Ramos (cell line): ENCODE results near the gene VMP1.
"Not testable (repeated sequence)": the region's sequence is repeated elsewhere in the genome, so short reads cannot be mapped to it uniquely, and the experiment has no call there.

Source experiments
- in situ Hi-C: fragments of 300-500 bp; cut with MboI; formaldehyde crosslinking; loops from one replicate; pipeline ENCODE4 v1.14.3; 2022; ENCODE audit warnings: low sequenced_read_pairs; ENCODE audit not compliant: unreplicated experiment

VMP1 gene

GRCh38 chr17:59832883-59833379 is 125.5 kb downstream of the VMP1 start:
- in situ Hi-C loops, result no loop called here

- in situ Hi-C loops, result no loop called here
Observed at GRCh38 chr17:59837308-59838051, 130.0 kb downstream of the VMP1 start.

- in situ Hi-C loops, result no loop called here
Observed at GRCh38 chr17:59838052-59838916, 130.8 kb downstream of the VMP1 start.

- in situ Hi-C loops, result no loop called here
Observed at GRCh38 chr17:59839651-59840328, 132.3 kb downstream of the VMP1 start.

- in situ Hi-C loops, result no loop called here
Observed at GRCh38 chr17:59840329-59841090, 133.1 kb downstream of the VMP1 start.

GRCh38 chr17:59841091-59841881 is 133.8 kb downstream of the VMP1 start:
- in situ Hi-C loops, result not testable (repeated sequence)

- in situ Hi-C loops, result not testable (repeated sequence)
Observed at GRCh38 chr17:59841882-59842263, 134.4 kb downstream of the VMP1 start.

GRCh38 chr17:59842901-59843652 is 135.6 kb downstream of the VMP1 start:
- in situ Hi-C loops, result no loop called here

GRCh38 chr17:59844884-59845594 is 137.6 kb downstream of the VMP1 start:
- in situ Hi-C loops, result no loop called here

- in situ Hi-C loops, result no loop called here
Observed at GRCh38 chr17:59845595-59846393, 138.3 kb downstream of the VMP1 start.

GRCh38 chr17:59846394-59847165 is 139.1 kb downstream of the VMP1 start:
- in situ Hi-C loops, result no loop called here

GRCh38 chr17:59848385-59848668 is 140.9 kb downstream of the VMP1 start:
- in situ Hi-C loops, result no loop called here

- in situ Hi-C loops, result no loop called here
Observed at GRCh38 chr17:59848778-59849177, 141.3 kb downstream of the VMP1 start.

GRCh38 chr17:59850311-59850710 is 142.9 kb downstream of the VMP1 start:
- in situ Hi-C loops, result not testable (repeated sequence)

GRCh38 chr17:59851439-59852375 is 144.3 kb downstream of the VMP1 start:
- in situ Hi-C loops, result no loop called here

GRCh38 chr17:59852847-59853167 is 145.4 kb downstream of the VMP1 start:
- in situ Hi-C loops, result not testable (repeated sequence)
